ENCODE measurements around the gene MUC5AC. TPM values are rescaled to one million over a fixed set of nuclear protein-coding genes. Genes with fewer than 3 reads are reported as not detected.

Gene MUC5AC
- total RNA-seq, 1 experiment from 2014 or later: under 0.01 TPM

- no TSS peak for BruUV-seq (replicated peaks)
- Histone ChIP-seq H4K20me1 (ENCODE audit: insufficient read depth) (no peaks in the 10 kb centered on the region), H3K79me2 (ENCODE audit: insufficient read depth, low read length) (no peaks in the 10 kb centered on the region), H3K4me2 (ENCODE audit: low read length) (no peak overlapping the region), H3K27me3 (ENCODE audit: insufficient read depth, low read length) (no peaks in the 10 kb centered on the region), H3K4me1 (ENCODE audit: control insufficient read depth in 1 of 2, insufficient read depth in 2 of 2, low read length in 2 of 2) (peaks cover 0 to 6% of the 10 kb centered on the region in 2 experiments; a peak in 1 of 4 replicates), H3K36me3 (ENCODE audit: control insufficient read depth in 1 of 2, insufficient read depth in 2 of 2, low read length in 2 of 2) (no peaks in the 10 kb centered on the region), H3K4me3 (replicated peaks in 1 of 2; ENCODE audit: low read depth in 1 of 2, low read length in 2 of 2) (no peak overlapping the region), H3K9ac (ENCODE audit: low read length) (no peak overlapping the region), H3K9me2 (ENCODE audit: insufficient read depth) (no peaks in the 10 kb centered on the region), H2AFZ (ENCODE audit: low read depth, low read length, poor library complexity, severe bottlenecking) (no peak overlapping the region), H3K27ac (ENCODE audit: low read depth, low read length) (no peak overlapping the region), H3K9me3 (ENCODE audit: control insufficient read depth in 1 of 2, insufficient read depth in 1 of 2, low read depth in 1 of 2, low read length in 2 of 2) (no peaks in the 10 kb centered on the region)
- RAD21 ChIA-PET (ENCODE audit: low non-redundant PET in 1 of 2, low total read pairs in 2 of 2, uncharacterized antibody in 2 of 2, unreplicated experiment in 2 of 2): no interaction called here
- DNase-seq (ENCODE audit: low read depth, low spot score): no peak
- no peak for ATAC-seq
- TF ChIP-seq ATF3 (IDR thresholded peaks at IDR 0.05) (no peak), ZBTB33 (IDR thresholded peaks at IDR 0.05; ENCODE audit: extremely low read depth, insufficient replicate concordance, low read length) (no peak), EGR1 (IDR thresholded peaks at IDR 0.05; ENCODE audit: low read depth) (no peak), JUND (IDR thresholded peaks at IDR 0.05) (no peak), RAD21 (IDR thresholded peaks at IDR 0.05; ENCODE audit: low read depth) (no peak), MAX (IDR thresholded peaks at IDR 0.05) (no peak), SIN3A (IDR thresholded peaks at IDR 0.05; ENCODE audit: low read depth) (no peak)
- CTCF ChIA-PET: no interaction called here
- intact Hi-C loops (cut with micrococcal nuclease): no loop called here
- POLR2A ChIA-PET: no interaction called here
Observed at GRCh38 chr11:1235306-1235900, 77.7 kb downstream of the MUC5AC start.

- POLR2A ChIA-PET: no interaction called here
- intact Hi-C loops (cut with micrococcal nuclease): no loop called here
- Histone ChIP-seq H3K9ac (ENCODE audit: low read length) (no peak overlapping the region), H4K20me1 (ENCODE audit: insufficient read depth) (no peaks in the 10 kb centered on the region), H3K9me2 (ENCODE audit: insufficient read depth) (no peaks in the 10 kb centered on the region), H3K4me1 (ENCODE audit: control insufficient read depth in 1 of 2, insufficient read depth in 2 of 2, low read length in 2 of 2) (peaks cover 0 to 6% of the 10 kb centered on the region in 2 experiments; a peak in 1 of 4 replicates), H3K36me3 (ENCODE audit: control insufficient read depth in 1 of 2, insufficient read depth in 2 of 2, low read length in 2 of 2) (no peaks in the 10 kb centered on the region), H3K4me2 (ENCODE audit: low read length) (no peak overlapping the region), H3K4me3 (replicated peaks in 1 of 2; ENCODE audit: low read depth in 1 of 2, low read length in 2 of 2) (no peak overlapping the region), H3K27ac (ENCODE audit: low read depth, low read length) (no peak overlapping the region), H3K27me3 (ENCODE audit: insufficient read depth, low read length) (no peaks in the 10 kb centered on the region), H3K79me2 (ENCODE audit: insufficient read depth, low read length) (no peaks in the 10 kb centered on the region), H3K9me3 (ENCODE audit: control insufficient read depth in 1 of 2, insufficient read depth in 1 of 2, low read depth in 1 of 2, low read length in 2 of 2) (no peaks in the 10 kb centered on the region), H2AFZ (ENCODE audit: low read depth, low read length, poor library complexity, severe bottlenecking) (no peak overlapping the region)
- DNase-seq (ENCODE audit: low read depth, low spot score) (no peak), ATAC-seq (no peak)
- CTCF ChIA-PET: no interaction called here
- RAD21 ChIA-PET (ENCODE audit: low non-redundant PET in 1 of 2, low total read pairs in 2 of 2, uncharacterized antibody in 2 of 2, unreplicated experiment in 2 of 2): no interaction called here
- BruUV-seq (replicated peaks): no TSS peak
- TF ChIP-seq REST (IDR thresholded peaks at IDR 0.05; ENCODE audit: low read depth) (no peak), EGR1 (IDR thresholded peaks at IDR 0.05; ENCODE audit: low read depth) (no peak), MAX (IDR thresholded peaks at IDR 0.05) (no peak), CBX3 (IDR thresholded peaks at IDR 0.05; ENCODE audit: low read depth) (no peak), SIN3A (IDR thresholded peaks at IDR 0.05; ENCODE audit: low read depth) (no peak), ZFX (IDR thresholded peaks at IDR 0.05) (no peak), RAD21 (IDR thresholded peaks at IDR 0.05; ENCODE audit: low read depth) (no peak), ELF1 (IDR thresholded peaks at IDR 0.05; ENCODE audit: borderline replicate concordance, low read depth) (no peak), EZH2phosphoT487 (IDR thresholded peaks at IDR 0.05; ENCODE audit: borderline replicate concordance) (no peak)
Observed at GRCh38 chr11:1235901-1236315, 78.2 kb downstream of the MUC5AC start.
